Dedifferentiated amniotic fluid mesenchymal stem cell (primary cell): ENCODE data around the gene ADGRG1.

ENCODE experiments used
- DNase-seq: peaks from one replicate; pipeline ENCODE4 v3.0.0-alpha.2; 2016; ENCODE audit errors: extremely low spot score

The ADGRG1 gene

GRCh38 chr16:57635266-57636097 is 7.1 kb downstream of the ADGRG1 start:
- no peak for DNase-seq

- DNase-seq = no peak
Measured at GRCh38 chr16:57636184-57636583, 7.8 kb downstream of the ADGRG1 start.

GRCh38 chr16:57637020-57637419 is 8.6 kb downstream of the ADGRG1 start:
- no peak for DNase-seq

- DNase-seq = no peak
Measured at GRCh38 chr16:57637424-57637823, 9.0 kb downstream of the ADGRG1 start.

GRCh38 chr16:57637965-57638364 is 9.5 kb downstream of the ADGRG1 start:
- no peak for DNase-seq

- DNase-seq = no peak
Measured at GRCh38 chr16:57638381-57638780, 10.0 kb downstream of the ADGRG1 start.

GRCh38 chr16:57639172-57639887 is 10.9 kb downstream of the ADGRG1 start:
- DNase-seq = no peak

- DNase-seq = no peak
Measured at GRCh38 chr16:57640185-57640584, 11.8 kb downstream of the ADGRG1 start.

- DNase-seq = no peak
Measured at GRCh38 chr16:57640612-57641011, 12.2 kb downstream of the ADGRG1 start.

- no peak for DNase-seq
Measured at GRCh38 chr16:57642160-57643135, 14.0 kb downstream of the ADGRG1 start.

GRCh38 chr16:57643147-57643874 is 14.9 kb downstream of the ADGRG1 start:
- peak; percentile 21 for DNase-seq

- no peak for DNase-seq
Measured at GRCh38 chr16:57643910-57644309, 15.5 kb downstream of the ADGRG1 start.

- no peak for DNase-seq
Measured at GRCh38 chr16:57644383-57645014, 16.1 kb downstream of the ADGRG1 start.

GRCh38 chr16:57645169-57645568 is 16.7 kb downstream of the ADGRG1 start:
- no peak for DNase-seq

- no peak for DNase-seq
Measured at GRCh38 chr16:57645691-57646387, 17.4 kb downstream of the ADGRG1 start.

- DNase-seq = no peak
Measured at GRCh38 chr16:57646388-57647039, 18.1 kb downstream of the ADGRG1 start.

- no peak for DNase-seq
Measured at GRCh38 chr16:57647136-57647875, 18.9 kb downstream of the ADGRG1 start.

GRCh38 chr16:57648125-57648524 is 19.7 kb downstream of the ADGRG1 start:
- no peak for DNase-seq
